Stimulated activated CD8-positive, alpha-beta memory T cell treated with anti-CD3 and anti-CD28 coated beads, Interleukin-2, amount 100 ng/mL, for 48 hours (primary cell): Measurements from ENCODE around the gene DDX17.

Experiments used
- DNase-seq, 2 donors: peaks; one replicate each; pipeline ENCODE4 v3.0.0-alpha.2; 2020; ENCODE audit warnings: low read depth in 2 of 2

Gene DDX17

DNA sequence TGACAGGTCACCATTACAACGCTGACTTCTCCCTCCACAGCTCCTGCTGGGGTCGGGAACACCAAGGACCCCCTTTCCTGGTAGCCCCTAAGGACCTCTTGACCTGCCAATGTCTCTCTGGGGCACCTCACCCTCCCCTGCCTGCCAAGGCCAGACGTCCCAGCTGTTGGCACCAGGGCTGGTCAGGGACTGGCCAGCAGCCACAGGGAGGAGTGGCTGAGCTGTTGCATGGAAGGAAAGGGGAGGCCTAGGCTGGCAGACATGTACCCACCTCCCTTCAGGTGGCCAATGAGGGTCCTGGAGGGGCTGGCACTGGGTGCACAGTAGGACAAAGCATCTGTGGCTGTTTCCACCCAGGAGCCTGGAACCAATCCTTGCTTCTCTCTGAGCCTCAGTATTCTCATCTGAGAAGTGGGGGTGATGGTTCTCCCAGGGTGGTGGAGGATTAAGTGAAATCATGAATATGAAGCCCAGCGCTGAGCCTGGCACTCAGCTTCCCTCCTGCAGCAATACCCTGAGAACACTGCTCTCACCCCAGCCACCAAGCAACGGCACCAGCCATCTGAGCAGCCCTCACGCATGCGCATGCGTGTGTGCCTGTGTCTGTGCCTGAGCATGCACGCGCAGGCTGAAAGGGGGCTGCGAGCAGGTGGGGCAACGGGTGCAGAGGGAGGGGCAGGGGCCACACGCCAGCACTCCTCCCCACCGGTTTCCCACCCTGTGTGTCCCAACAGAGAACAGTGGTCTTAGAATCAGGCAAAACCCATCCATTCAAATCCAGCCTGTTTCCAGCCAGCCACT lies 57.0 kb downstream of the DDX17 start:
- DNase-seq = no peak

GRCh38 chr22:38446018-38446601 lies 60.0 kb downstream of the DDX17 start:
- DNase-seq = no peak

DNA sequence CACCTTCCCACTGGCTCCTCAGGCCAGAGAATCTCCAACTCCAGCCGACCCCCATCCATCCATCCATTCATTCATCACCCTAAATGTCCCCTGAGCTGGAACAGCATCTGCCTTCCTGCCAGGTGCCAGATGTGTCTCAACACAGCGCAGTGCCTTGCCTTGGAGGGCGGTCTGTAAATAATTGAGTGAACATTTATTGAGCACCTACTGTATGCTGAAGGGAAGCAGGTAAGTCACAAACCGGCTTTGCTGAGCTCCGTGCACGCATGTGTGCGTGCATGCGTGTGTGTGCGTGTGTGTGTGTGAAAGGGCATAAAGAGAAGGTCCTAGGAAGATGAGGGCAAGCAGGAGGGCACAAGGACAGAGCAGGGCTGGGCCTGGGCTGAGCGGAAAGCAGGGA lies 61.3 kb downstream of the DDX17 start:
- DNase-seq = no peak

GRCh38 chr22:38443628-38444521 lies 62.2 kb downstream of the DDX17 start:
- no peak for DNase-seq

DNA sequence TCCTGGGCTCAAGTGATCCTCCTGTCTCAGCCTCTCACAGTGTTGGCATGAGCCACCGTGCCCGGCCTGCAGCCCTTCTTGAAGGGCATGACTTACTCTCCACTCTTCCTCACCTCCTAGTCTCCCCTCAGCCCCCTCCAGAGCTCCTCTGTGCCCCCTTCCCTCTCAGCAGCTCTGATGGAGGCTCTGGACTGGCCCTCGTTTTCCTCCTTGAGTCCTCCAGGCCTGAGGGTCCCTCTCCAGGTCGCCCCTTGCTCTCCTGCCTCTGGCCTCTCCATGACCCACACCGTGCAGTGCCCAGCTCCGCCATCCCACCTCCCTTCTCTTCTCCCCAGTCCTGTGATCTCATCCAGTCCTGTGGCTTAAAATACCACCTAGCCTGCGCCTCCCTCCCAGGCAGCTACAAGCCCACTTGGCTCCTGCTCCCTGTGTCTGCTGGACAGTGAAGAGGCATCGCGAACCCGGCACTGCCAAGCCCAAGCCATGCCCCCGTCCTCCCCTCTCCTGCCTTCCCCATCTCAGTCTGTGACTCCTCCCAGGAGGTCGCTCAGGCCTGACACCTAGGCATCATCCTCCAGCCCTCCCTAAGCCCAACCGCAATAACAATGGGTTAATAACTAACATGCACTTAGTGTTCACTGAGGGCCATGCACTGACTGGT lies 63.0 kb downstream of the DDX17 start:
- no peak for DNase-seq

GRCh38 chr22:38441620-38442287 lies 64.4 kb downstream of the DDX17 start:
- DNase-seq = no peak

- no peak for DNase-seq
Observed at GRCh38 chr22:38440747-38441350, 65.3 kb downstream of the DDX17 start.

DNA sequence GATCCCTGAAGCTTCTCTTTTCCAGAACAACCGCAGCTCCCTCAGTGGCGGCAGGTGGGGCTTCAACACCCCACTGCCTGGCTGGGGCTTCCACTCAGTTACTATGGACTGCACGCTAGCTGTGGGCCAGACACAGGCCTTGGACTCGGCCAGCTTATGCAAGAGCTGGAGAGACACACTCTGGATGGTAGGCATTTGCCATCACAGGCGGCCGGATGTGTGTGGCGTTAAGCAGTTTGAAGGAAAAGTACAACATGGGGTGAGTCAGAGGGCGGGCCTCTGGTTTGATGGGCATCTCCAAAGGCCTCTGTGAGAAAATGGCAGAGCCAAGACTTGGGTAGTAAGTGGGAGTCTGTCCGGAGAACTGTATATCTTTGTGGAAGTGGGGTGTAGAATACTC lies 68.7 kb downstream of the DDX17 start:
- DNase-seq = no peak

DNA sequence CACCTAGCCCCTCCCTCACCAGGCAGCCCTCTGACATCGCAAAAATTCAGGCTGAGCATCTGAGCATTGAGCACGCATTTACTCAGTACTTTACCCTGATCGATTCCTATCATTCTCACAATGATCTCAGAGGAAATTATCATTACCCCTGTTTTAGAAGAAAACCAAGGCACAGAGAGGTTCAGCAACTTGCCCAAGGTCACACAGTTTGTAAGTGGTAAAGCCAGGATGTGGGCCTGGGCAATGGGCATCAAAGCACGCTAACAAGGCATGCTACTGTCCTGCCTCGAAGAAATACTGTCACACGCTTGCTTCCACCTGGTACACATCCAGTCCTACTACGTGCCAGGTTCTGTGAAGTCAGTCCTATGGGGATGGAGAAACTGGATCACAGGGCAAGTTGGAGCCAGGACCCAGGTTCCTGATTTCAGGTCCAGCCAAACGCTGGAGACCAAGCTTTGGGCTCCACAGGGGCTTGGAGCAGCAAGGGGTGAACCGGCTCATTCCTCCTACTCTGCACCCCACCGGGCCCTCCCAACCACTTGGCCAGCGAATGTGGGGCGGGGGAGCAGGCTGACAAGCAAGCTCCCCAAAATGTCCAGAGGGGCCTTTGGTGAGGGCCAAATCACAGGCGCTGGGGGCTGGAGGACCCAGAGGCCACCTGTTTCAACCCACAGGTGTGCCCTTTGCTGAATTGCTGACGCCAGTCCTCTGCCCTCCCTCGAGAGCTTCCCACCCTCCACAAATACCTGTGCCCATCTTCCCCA lies 69.3 kb downstream of the DDX17 start:
- DNase-seq = no peak

- DNase-seq = no peak
Observed at GRCh38 chr22:38435965-38436364, 70.1 kb downstream of the DDX17 start.

GRCh38 chr22:38435010-38435409 lies 71.1 kb downstream of the DDX17 start:
- DNase-seq = no peak

DNA sequence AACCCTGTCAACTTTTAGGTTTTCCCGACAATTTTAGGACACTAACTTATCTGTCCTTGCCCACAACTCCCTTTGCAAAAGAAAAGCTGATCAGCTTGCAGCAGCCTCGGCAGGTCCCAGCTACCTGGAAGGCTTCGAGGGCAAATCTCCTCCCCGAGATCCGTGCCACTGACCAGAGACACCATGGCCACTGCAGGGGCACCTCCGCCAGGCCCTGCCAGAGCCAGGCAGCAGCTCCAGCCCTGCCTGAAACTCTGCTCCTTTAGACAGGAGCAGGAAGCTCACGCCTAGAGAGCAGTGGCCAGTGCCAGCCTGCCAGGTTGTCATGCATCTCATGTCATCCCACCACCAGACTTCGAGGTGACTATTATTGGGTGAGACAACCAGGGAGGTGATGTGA lies 72.2 kb downstream of the DDX17 start:
- no peak for DNase-seq
